Right lobe of liver (tissue), 6 donors: Measurements from ENCODE around the gene APOL6. TPM values are rescaled to one million over a fixed set of nuclear protein-coding genes. Genes with fewer than 3 reads are reported as not detected.

ENCODE experiments used
- ATAC-seq, 4 donors: fragments of 200-7000 bp; cut with Tn5 transposase; one replicate each; pipeline ENCODE4 v1.9.1; 2020; ENCODE audit warnings: mild to moderate bottlenecking in 4 of 4, moderate library complexity in 4 of 4
- DNase-seq, 3 donors: peaks; one replicate each; pipeline ENCODE4 v3.0.0-alpha.2; 2020
- H3K27ac ChIP-seq, 3 donors: fragments of 200-600 bp; one replicate each; pipeline ENCODE4 v1.8.0; 2022
- H3K27me3 ChIP-seq, 2 donors: fragments of 200-600 bp; one replicate each; pipeline ENCODE4 v1.8.0; 2022
- H3K36me3 ChIP-seq, 4 donors: fragments of 200-600 bp; sonication (generic) in 1 of 4; one replicate each; pipeline versions ENCODE4 v1.5.1 to v1.8.0; 2017 to 2022; ENCODE audit warnings: control low read depth in 1 of 4
- H3K4me1 ChIP-seq, 4 donors: fragments of 200-600 bp; sonication (generic) in 1 of 4; one replicate each; pipeline versions ENCODE4 v1.5.1 to v1.8.0; 2017 to 2022; ENCODE audit warnings: control low read depth in 1 of 4
- H3K4me3 ChIP-seq, 3 donors: fragments of 200-600 bp; one replicate each; pipeline ENCODE4 v1.8.0; 2022
- H3K9me3 ChIP-seq, 4 donors: fragments of 200-600 bp; sonication (generic) in 1 of 4; one replicate each; pipeline versions ENCODE4 v1.5.1 to v1.8.0; 2017 to 2022; ENCODE audit warnings: control low read depth in 1 of 4
- POLR2A ChIP-seq: fragments of 450-650 bp; IDR thresholded peaks from one replicate; pipeline ENCODE4 v1.6.1; 2017; ENCODE audit warnings: antibody characterized with exemption, mild to moderate bottlenecking
- WGBS: methylation state at CpG from one replicate; pipeline ENCODE4 v1.1.6; 2018; ENCODE audit warnings: low coverage, low lambda C conversion rate; ENCODE audit not compliant: insufficient coverage; ENCODE audit errors: missing lambda C conversion rate; 5-methylcytosine and 5-hydroxymethylcytosine counted together
- intact Hi-C, 2 donors: fragments of 100-400 bp; cut with DNase I; formaldehyde crosslinking; loops; one replicate each; pipeline versions ENCODE4 v1.11.2 to v1.14.1; 2022
- total RNA-seq, 6 experiments: library from RNA; depleted of rRNA in 2 of 6; stranded (reverse); fragments of >200 nt in 2 of 6; fragmentation: NEBNext Ultra II Directional in 3 of 6; extraction: Animal tissue kit (Norgen Biotek cat#: 25700) in 3 of 6; gene quantifications; one replicate each; pipeline versions ENCODE4 v1.1.0 to v1.2.4, GENCODE V29; 2016 to 2023
- TF ChIP-seq, protein P1 (sequence below), 4 donors: fragments of 200-600 bp in 3 of 4; fragments of 450-650 bp in 1 of 4; IDR thresholded peaks; one replicate each; pipeline versions ENCODE4 v1.5.1 to v1.8.0; 2016 to 2022; ENCODE audit warnings: antibody characterized with exemption in 4 of 4, mild to moderate bottlenecking in 2 of 4
- donor health status: DM: no; HTN: yes; CAD: no.
- donor health status: DM: no; HTN: no; CAD: no.
- donor health status: DM: no; HTN: no; CAD: no.
- donor health status: DM: no; HTN: yes; CAD: no.
- donor health status: DM: no; HTN: yes; CAD: no.

Gene APOL6
- total RNA-seq, 6 experiments from 2014 or later, result 33.5 to 42.7 (median 39.6) TPM

- no peak for DNase-seq
- peaks cover 0 to 14% (median 0%) of the 10 kb centered on the region in 4 donors for H3K4me1 ChIP-seq
- no peaks in the 10 kb centered on the region for H3K27me3 ChIP-seq
- 66% methylated on average over 6 of the region's 6 CpGs for WGBS
- intact Hi-C loops, result no loop called here
- no peaks in the 10 kb centered on the region for H3K9me3 ChIP-seq
- H3K4me3 ChIP-seq, result no peak overlapping the region
- H3K27ac ChIP-seq, result no peak overlapping the region
- TF ChIP-seq, protein P1, sequence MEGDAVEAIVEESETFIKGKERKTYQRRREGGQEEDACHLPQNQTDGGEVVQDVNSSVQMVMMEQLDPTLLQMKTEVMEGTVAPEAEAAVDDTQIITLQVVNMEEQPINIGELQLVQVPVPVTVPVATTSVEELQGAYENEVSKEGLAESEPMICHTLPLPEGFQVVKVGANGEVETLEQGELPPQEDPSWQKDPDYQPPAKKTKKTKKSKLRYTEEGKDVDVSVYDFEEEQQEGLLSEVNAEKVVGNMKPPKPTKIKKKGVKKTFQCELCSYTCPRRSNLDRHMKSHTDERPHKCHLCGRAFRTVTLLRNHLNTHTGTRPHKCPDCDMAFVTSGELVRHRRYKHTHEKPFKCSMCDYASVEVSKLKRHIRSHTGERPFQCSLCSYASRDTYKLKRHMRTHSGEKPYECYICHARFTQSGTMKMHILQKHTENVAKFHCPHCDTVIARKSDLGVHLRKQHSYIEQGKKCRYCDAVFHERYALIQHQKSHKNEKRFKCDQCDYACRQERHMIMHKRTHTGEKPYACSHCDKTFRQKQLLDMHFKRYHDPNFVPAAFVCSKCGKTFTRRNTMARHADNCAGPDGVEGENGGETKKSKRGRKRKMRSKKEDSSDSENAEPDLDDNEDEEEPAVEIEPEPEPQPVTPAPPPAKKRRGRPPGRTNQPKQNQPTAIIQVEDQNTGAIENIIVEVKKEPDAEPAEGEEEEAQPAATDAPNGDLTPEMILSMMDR (IDR thresholded peaks at IDR 0.05), result no peak
- TF ChIP-seq POLR2A, result no peak
- no peak for ATAC-seq
- no peaks in the 10 kb centered on the region for H3K36me3 ChIP-seq
These were observed 23.7 kb upstream of the APOL6 start for GRCh38 chr22:35624547-35624946.

- Histone ChIP-seq H3K27ac (no peak overlapping the region), H3K4me1 (peaks cover 0 to 14% (median 0%) of the 10 kb centered on the region in 4 donors), H3K36me3 (no peaks in the 10 kb centered on the region), H3K27me3 (no peaks in the 10 kb centered on the region), H3K4me3 (no peak overlapping the region), H3K9me3 (no peaks in the 10 kb centered on the region)
- TF ChIP-seq, protein P1 (IDR thresholded peaks at IDR 0.05), result no peak
- no peak for TF ChIP-seq POLR2A
- DNase-seq, result no peak
- ATAC-seq, result no peak
- WGBS, result 65% methylated on average over 10 of the region's 10 CpGs
- intact Hi-C loops, result loop anchor here in 1 of 2 donors (5.0 kb wide), 1 partner anchor 496 kb away; no protein-coding TSS in a partner anchor
These were observed 22.3 kb upstream of the APOL6 start for GRCh38 chr22:35625763-35626432.

DNA sequence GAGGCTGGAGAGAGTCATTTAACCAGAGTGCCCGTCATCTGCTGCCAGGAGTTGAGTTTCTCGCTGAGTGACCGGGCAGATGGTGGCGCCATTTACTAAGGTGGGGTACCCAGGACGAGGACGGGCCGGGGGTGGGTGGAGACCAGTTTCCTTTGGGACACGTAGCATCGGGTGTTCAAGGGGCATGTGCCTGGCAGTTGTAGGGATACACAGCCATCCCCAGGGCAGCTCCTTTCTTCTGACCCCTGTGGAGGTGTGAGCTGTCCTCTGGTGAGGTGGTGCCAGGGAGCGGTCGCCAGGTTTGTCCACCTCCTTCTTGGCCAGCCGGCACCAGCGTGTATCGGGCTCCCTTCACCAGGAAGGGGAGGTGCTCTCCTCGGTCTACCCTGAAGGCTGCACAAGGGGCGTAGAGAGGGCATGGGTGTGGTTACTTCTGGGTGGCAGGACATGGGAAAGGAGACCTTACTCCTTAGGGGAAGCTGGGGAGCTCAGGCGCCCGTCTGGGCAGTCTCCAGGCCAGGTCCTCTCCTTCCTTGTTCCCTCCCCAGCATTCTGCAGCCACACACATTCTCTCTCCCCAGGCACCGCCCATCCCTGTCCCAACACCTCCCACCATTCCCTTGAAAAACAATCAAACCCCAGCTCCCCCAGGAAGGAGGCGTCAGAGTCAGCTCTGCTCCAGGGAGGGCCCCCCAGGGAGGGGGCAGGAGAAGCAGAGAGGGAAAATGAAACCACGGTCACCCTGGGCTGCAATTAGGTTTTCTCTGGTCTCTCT is 20.8 kb upstream of the APOL6 start:
- DNase-seq (peak; percentile 84 to 90 (median 86)), ATAC-seq (peak; percentile 78 to 84 (median 82))
- no peaks in the 10 kb centered on the region for H3K36me3 ChIP-seq
- peak overlapping the region; percentile 76 to 80 (median 78) for H3K27ac ChIP-seq
- H3K4me3 ChIP-seq, result peak overlapping the region; percentile 59 to 71 (median 69)
- H3K27me3 ChIP-seq, result no peaks in the 10 kb centered on the region
- TF ChIP-seq, protein P1 (IDR thresholded peaks at IDR 0.05), result peak; percentile 45 to 58 (median 54)
- peak; percentile 61 for TF ChIP-seq POLR2A
- peaks cover 0 to 11% (median 0%) of the 10 kb centered on the region in 4 donors for H3K4me1 ChIP-seq
- no peaks in the 10 kb centered on the region for H3K9me3 ChIP-seq
- WGBS, result 0% methylated on average over 4 of the region's 21 CpGs
- intact Hi-C loops, result loop anchor here in 1 of 2 donors (5.0 kb wide), 1 partner anchor 495 kb away; no protein-coding TSS in a partner anchor

DNA sequence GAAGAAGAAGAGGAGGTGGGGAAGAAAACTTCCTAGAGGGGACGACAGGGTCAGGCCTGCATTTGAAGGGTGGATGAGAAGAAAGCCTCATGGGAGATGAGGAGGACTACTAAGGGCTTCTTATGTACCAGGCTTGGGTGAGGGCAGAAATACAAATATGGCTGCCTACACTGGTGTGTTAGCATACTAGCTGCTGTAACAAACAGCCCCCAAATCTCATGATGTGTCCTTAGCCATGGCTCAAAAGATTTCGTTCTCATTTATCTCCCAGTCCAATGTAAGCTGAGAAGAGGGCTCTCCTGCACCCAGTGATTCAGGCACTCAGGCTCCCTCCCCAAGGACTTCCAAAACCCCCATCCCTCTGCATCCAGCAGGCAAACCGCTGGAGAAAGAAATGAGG is 19.5 kb upstream of the APOL6 start:
- Histone ChIP-seq H3K36me3 (no peaks in the 10 kb centered on the region), H3K9me3 (no peaks in the 10 kb centered on the region), H3K27me3 (no peaks in the 10 kb centered on the region), H3K27ac (no peak overlapping the region), H3K4me3 (no peak overlapping the region), H3K4me1 (no peaks in the 10 kb centered on the region)
- intact Hi-C loops, result loop anchor here in 1 of 2 donors (5.0 kb wide), 1 partner anchor 494 kb away; no protein-coding TSS in a partner anchor
- TF ChIP-seq, protein P1 (IDR thresholded peaks at IDR 0.05), result no peak
- TF ChIP-seq POLR2A, result no peak
- WGBS, result 66% methylated on average over 2 of the region's 3 CpGs
- DNase-seq (no peak), ATAC-seq (no peak)
